GM12865 (cell line): Measurements from ENCODE around the gene WLS.

Source experiments
- DNase-seq: peaks from one replicate; pipeline ENCODE4 v3.0.0; 2010; ENCODE audit warnings: low read depth
- H3K4me3 ChIP-seq: 2 replicates; pipeline ENCODE4 v1.5.1; 2011; ENCODE audit warnings: mild to moderate bottlenecking, low read depth, low read length, control low read depth
- CTCF ChIP-seq: IDR thresholded peaks from 2 replicates; pipeline ENCODE4 v1.5.1; 2011; ENCODE audit warnings: low read length, control low read depth, low read depth, inconsistent platforms; ENCODE audit not compliant: insufficient read depth; ENCODE audit errors: missing control alignments

Gene WLS

DNA sequence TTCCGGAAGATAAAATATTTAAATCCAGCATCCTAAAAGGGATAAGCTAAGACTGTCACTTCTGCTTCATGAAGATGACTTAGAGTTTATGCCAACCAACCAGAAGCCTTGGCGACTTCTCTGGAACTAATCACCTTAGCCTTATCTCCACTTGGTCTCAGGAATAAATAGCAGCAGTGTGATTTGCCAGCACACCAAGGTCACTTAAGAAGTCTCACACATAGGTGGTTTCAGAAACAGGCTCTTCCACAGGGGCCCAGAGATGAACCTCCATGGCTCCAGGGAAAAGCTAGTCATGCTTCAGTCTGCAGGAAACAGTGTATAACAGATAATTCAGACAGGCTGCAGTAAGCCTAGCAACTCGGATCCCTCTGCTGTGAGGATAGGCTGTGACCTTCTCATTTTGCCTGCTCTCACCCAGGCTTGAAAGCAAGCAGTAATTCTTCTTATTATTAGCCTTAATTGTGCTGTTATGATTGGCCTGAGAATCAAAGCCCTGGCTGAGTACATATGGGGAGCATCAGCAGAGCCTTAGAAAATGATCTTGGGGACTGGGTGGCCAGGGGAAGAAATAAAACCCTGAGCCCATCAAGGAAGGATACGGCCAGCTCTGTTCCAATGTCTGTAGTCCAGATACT is 84.7 kb downstream of the WLS start:
- no peak for DNase-seq
- TF ChIP-seq CTCF, result no peak
- H3K4me3 ChIP-seq, result no peak overlapping the region

- no peak overlapping the region for H3K4me3 ChIP-seq
- no peak for TF ChIP-seq CTCF
- no peak for DNase-seq
Measured at GRCh38 chr1:68145418-68146126, 86.8 kb downstream of the WLS start.

GRCh38 chr1:68144856-68145255 is 87.5 kb downstream of the WLS start:
- no peak for TF ChIP-seq CTCF

GRCh38 chr1:68143633-68144032 is 88.7 kb downstream of the WLS start:
- DNase-seq, result no peak
- no peak overlapping the region for H3K4me3 ChIP-seq
- no peak for TF ChIP-seq CTCF

More at GRCh38 chr1:68144856-68145255, 87.5 kb downstream of the WLS start:
- DNase-seq, result no peak
- no peak overlapping the region for H3K4me3 ChIP-seq

- H3K4me3 ChIP-seq, result no peak overlapping the region
- TF ChIP-seq CTCF, result no peak
- DNase-seq, result no peak
Measured at GRCh38 chr1:68142461-68142860, 89.9 kb downstream of the WLS start.

DNA sequence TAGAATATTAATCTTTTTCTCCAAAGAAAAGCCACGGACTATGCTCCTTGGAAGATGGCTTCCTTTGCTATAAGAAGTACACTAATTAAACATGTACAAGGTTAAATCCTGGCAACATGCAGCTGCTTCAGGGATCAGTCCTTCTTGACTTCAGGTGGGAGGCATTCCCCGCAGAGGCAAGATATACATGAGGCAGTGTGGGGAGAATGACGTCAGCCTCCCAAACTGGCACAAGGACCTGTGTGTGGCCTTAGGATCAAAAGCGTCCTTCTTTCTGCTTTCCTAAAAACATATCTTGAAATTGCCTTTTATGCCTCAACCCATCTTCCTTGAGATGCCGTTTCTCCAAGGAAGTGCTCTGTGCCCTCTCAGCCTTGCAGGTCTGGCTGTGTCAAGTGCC is 90.3 kb downstream of the WLS start:
- no peak for TF ChIP-seq CTCF
- no peak overlapping the region for H3K4me3 ChIP-seq
- no peak for DNase-seq
